Measurements from ENCODE around the gene PSORS1C2.

- TF ChIP-seq CTCF (IDR thresholded peaks at IDR 0.05; ENCODE audit: insufficient read depth, low read length): no peak
- TF ChIP-seq POLR2AphosphoS5 (IDR thresholded peaks at IDR 0.05; ENCODE audit: low read depth): no peak
- TF ChIP-seq GABPA (IDR thresholded peaks at IDR 0.05; ENCODE audit: low read depth): no peak
- TF ChIP-seq, protein P1, sequence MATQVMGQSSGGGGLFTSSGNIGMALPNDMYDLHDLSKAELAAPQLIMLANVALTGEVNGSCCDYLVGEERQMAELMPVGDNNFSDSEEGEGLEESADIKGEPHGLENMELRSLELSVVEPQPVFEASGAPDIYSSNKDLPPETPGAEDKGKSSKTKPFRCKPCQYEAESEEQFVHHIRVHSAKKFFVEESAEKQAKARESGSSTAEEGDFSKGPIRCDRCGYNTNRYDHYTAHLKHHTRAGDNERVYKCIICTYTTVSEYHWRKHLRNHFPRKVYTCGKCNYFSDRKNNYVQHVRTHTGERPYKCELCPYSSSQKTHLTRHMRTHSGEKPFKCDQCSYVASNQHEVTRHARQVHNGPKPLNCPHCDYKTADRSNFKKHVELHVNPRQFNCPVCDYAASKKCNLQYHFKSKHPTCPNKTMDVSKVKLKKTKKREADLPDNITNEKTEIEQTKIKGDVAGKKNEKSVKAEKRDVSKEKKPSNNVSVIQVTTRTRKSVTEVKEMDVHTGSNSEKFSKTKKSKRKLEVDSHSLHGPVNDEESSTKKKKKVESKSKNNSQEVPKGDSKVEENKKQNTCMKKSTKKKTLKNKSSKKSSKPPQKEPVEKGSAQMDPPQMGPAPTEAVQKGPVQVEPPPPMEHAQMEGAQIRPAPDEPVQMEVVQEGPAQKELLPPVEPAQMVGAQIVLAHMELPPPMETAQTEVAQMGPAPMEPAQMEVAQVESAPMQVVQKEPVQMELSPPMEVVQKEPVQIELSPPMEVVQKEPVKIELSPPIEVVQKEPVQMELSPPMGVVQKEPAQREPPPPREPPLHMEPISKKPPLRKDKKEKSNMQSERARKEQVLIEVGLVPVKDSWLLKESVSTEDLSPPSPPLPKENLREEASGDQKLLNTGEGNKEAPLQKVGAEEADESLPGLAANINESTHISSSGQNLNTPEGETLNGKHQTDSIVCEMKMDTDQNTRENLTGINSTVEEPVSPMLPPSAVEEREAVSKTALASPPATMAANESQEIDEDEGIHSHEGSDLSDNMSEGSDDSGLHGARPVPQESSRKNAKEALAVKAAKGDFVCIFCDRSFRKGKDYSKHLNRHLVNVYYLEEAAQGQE (IDR thresholded peaks at IDR 0.05; ENCODE audit: insufficient replicate concordance, low read depth): no peak
Measured at GRCh38 chr6:31179896-31180295, 41.0 kb upstream of the PSORS1C2 start.
